HepG2 (cell line): ENCODE results near the gene CARTPT. TPM values are rescaled to one million over a fixed set of nuclear protein-coding genes. Genes with fewer than 3 reads are reported as not detected.
A peak's percentile ranks its signal among the peaks of the same experiment; 100 is the strongest.

ENCODE experiments used
- ATAC-seq: fragments of 200-7000 bp; cut with Tn5 transposase; 3 replicates; pipeline ENCODE4 v1.9.1; 2020; ENCODE audit warnings: mild to moderate bottlenecking, moderate library complexity
- BruUV-seq: library from RNA; stranded (reverse); fragments of 400-500 nt; replicated peaks from 2 replicates; lab custom pipeline; 2021; lab: Mats Ljungman, UMichigan
- CTCF ChIA-PET: fragments of 300-600 bp; formaldehyde crosslinking; extraction: SDS; loops from one replicate; lab custom pipeline; 2021; ENCODE audit warnings: low total read pairs, inconsistent platforms, low intra/inter-chr PET ratio; lab: Yijun Ruan, JAX
- POLR2A ChIA-PET: fragments of 350-600 bp; sonication (Branson Sonifier 250); formaldehyde crosslinking; loops from one replicate; lab custom pipeline; 2020; ENCODE audit warnings: antibody characterized with exemption, inconsistent platforms; lab: Yijun Ruan, JAX
- DNase-seq: peaks from one replicate; pipeline ENCODE4 v3.0.0-alpha.2; 2015; ENCODE audit warnings: low spot score
- FAIRE-seq: peaks from 3 replicates; lab custom pipeline; 2011; peaks lifted over from hg19 to GRCh38; lab: Jason Lieb, UNC
- H2AFZ ChIP-seq: one replicate; pipeline ENCODE4 v1.6.1; 2011; ENCODE audit warnings: low read length, inconsistent platforms
- H3K27ac ChIP-seq: fragments of 300-600 bp; 3 replicates; pipeline ENCODE4 v1.8.0; 2011; ENCODE audit warnings: mixed run types, mild to moderate bottlenecking, mixed read lengths, low read length, inconsistent platforms; ENCODE audit not compliant: insufficient read depth; ENCODE audit errors: extremely low read length
- H3K27me3 ChIP-seq, 2 experiments: fragments of 200-600 bp in 1 of 2; 2 replicates in 1 of 2; 3 replicates in 1 of 2; pipeline versions ENCODE4 v1.6.0 to v1.8.0; 2011; ENCODE audit warnings: low read length in 2 of 2, mild to moderate bottlenecking in 2 of 2, moderate library complexity in 2 of 2, inconsistent platforms in 1 of 2; ENCODE audit not compliant: insufficient read depth in 2 of 2, control insufficient read depth in 1 of 2
- H3K36me3 ChIP-seq, 2 experiments: fragments of 200-600 bp in 1 of 2; replicated peaks in 1 of 2; 2 replicates in 1 of 2; 3 replicates in 1 of 2; pipeline versions ENCODE4 v1.5.1 to v1.8.0; 2011; ENCODE audit warnings: low read length in 2 of 2, inconsistent platforms in 1 of 2; ENCODE audit not compliant: insufficient read depth in 2 of 2, control insufficient read depth in 1 of 2
- H3K4me1 ChIP-seq: 2 replicates; pipeline ENCODE4 v1.5.1; 2012; ENCODE audit warnings: low read length, inconsistent platforms; ENCODE audit not compliant: insufficient read depth
- H3K4me2 ChIP-seq: 2 replicates; pipeline ENCODE4 v1.6.0; 2011; ENCODE audit warnings: low read depth, low read length, inconsistent platforms
- H3K4me3 ChIP-seq, 3 experiments: fragments of 200-600 bp in 1 of 3; sonication (generic), shearing (Covaris generic) in 1 of 3; replicated peaks in 1 of 3; 2 replicates each; pipeline ENCODE4 v1.5.1; 2011 to 2016; ENCODE audit warnings: low read length in 3 of 3, inconsistent platforms in 2 of 3, low read depth in 2 of 3, mild to moderate bottlenecking in 2 of 3, control low read depth in 1 of 3, mixed read lengths in 1 of 3; ENCODE audit not compliant: insufficient read depth in 1 of 3
- H3K79me2 ChIP-seq: one replicate; pipeline ENCODE4 v1.6.1; 2011; ENCODE audit warnings: low read length, inconsistent platforms; ENCODE audit not compliant: insufficient read depth
- H3K9ac ChIP-seq: 2 replicates; pipeline ENCODE4 v1.6.0; 2011; ENCODE audit warnings: mild to moderate bottlenecking, low read depth, low read length, inconsistent platforms; ENCODE audit not compliant: insufficient read depth
- H3K9me3 ChIP-seq: 2 replicates; pipeline ENCODE4 v1.5.1; 2012; ENCODE audit warnings: mild to moderate bottlenecking, low read length
- H4K20me1 ChIP-seq: 2 replicates; pipeline ENCODE4 v1.6.0; 2011; ENCODE audit warnings: inconsistent platforms, mild to moderate bottlenecking, low read length, moderate library complexity; ENCODE audit not compliant: insufficient read depth
- ERF ChIP-seq: IDR thresholded peaks from 2 replicates; pipeline ENCODE4 v1.6.1; 2018; ENCODE audit warnings: missing biosample characterization, missing genetic modification reagents
- IRX3 ChIP-seq: sonication (generic); formaldehyde crosslinking; IDR thresholded peaks from 2 replicates; pipeline ENCODE4 v1.8.1; 2023; ENCODE audit warnings: mild to moderate bottlenecking, low read depth, missing genetic modification reagents, borderline replicate concordance
- LRRFIP1 ChIP-seq: sonication (generic); formaldehyde crosslinking; conservative IDR thresholded peaks from 2 replicates; pipeline ENCODE4 v1.4.0; 2020; ENCODE audit warnings: missing genetic modification reagents
- NCOA5 ChIP-seq: sonication (generic); formaldehyde crosslinking; IDR thresholded peaks from 2 replicates; pipeline ENCODE4 v1.4.0; 2020; ENCODE audit warnings: missing genetic modification reagents
- ONECUT2 ChIP-seq: sonication (generic); formaldehyde crosslinking; IDR thresholded peaks from 2 replicates; pipeline ENCODE4 v1.4.0; 2020; ENCODE audit warnings: missing genetic modification reagents
- POGZ ChIP-seq: sonication (generic); formaldehyde crosslinking; IDR thresholded peaks from 2 replicates; pipeline ENCODE4 v1.4.0; 2020; ENCODE audit warnings: mild to moderate bottlenecking, missing genetic modification reagents
- ZBTB14 ChIP-seq: sonication (generic); formaldehyde crosslinking; IDR thresholded peaks from 2 replicates; pipeline ENCODE4 v1.4.0; 2020; ENCODE audit warnings: missing genetic modification reagents
- ZBTB33 ChIP-seq: sonication (generic); formaldehyde crosslinking; IDR thresholded peaks from 2 replicates; pipeline ENCODE4 v1.4.0; 2020; ENCODE audit warnings: missing genetic modification reagents
- ZBTB7B ChIP-seq: sonication (generic); formaldehyde crosslinking; IDR thresholded peaks from 2 replicates; pipeline ENCODE4 v1.4.0; 2020; ENCODE audit warnings: missing genetic modification reagents
- ZFP36L2 ChIP-seq: sonication (generic); formaldehyde crosslinking; IDR thresholded peaks from 2 replicates; pipeline ENCODE4 v1.4.0; 2020; ENCODE audit warnings: missing genetic modification reagents
- ZFP91 ChIP-seq: sonication (generic); formaldehyde crosslinking; IDR thresholded peaks from 2 replicates; pipeline ENCODE4 v1.9.0; 2022; ENCODE audit warnings: missing genetic modification reagents, mild to moderate bottlenecking, borderline replicate concordance
- ZFYVE20 ChIP-seq: sonication (generic); formaldehyde crosslinking; IDR thresholded peaks from 2 replicates; pipeline ENCODE4 v1.8.0; 2023; ENCODE audit warnings: low read depth, mild to moderate bottlenecking, moderate library complexity, missing genetic modification reagents, borderline replicate concordance
- ZMYM4 ChIP-seq: sonication (generic); formaldehyde crosslinking; IDR thresholded peaks from 2 replicates; pipeline ENCODE4 v1.8.1; 2023; ENCODE audit warnings: mild to moderate bottlenecking, missing genetic modification reagents
- ZNF350 ChIP-seq: sonication (generic); formaldehyde crosslinking; IDR thresholded peaks from 2 replicates; pipeline ENCODE4 v1.4.0; 2020; ENCODE audit warnings: mild to moderate bottlenecking, low read depth, missing genetic modification reagents, borderline replicate concordance
- ZNF615 ChIP-seq: sonication (generic); formaldehyde crosslinking; IDR thresholded peaks from 2 replicates; pipeline ENCODE4 v1.5.0; 2020; ENCODE audit warnings: mild to moderate bottlenecking, missing genetic modification reagents, borderline replicate concordance
- ZNF713 ChIP-seq: sonication (generic); formaldehyde crosslinking; IDR thresholded peaks from 2 replicates; pipeline ENCODE4 v1.4.0; 2020; ENCODE audit warnings: mild to moderate bottlenecking, missing genetic modification reagents
- ZNF749 ChIP-seq: sonication (generic); formaldehyde crosslinking; IDR thresholded peaks from 2 replicates; pipeline ENCODE4 v1.8.0; 2022; ENCODE audit warnings: mild to moderate bottlenecking, missing genetic modification reagents, moderate library complexity, borderline replicate concordance
- WGBS: methylation state at CpG from one replicate; pipeline ENCODE4 v1.1.6; 2017; ENCODE audit warnings: low lambda C conversion rate; 5-methylcytosine and 5-hydroxymethylcytosine counted together
- in situ Hi-C: cut with HindIII; loops from 2 replicates; pipeline ENCODE4 v1.10.0; 2017; ENCODE audit warnings: low pct_unique_long_range_greater_than_20kb; ENCODE audit not compliant: extremely low pct_ligation_motif_present
- intact Hi-C: fragments of 100-400 bp; cut with micrococcal nuclease; formaldehyde crosslinking; loops from one replicate; pipeline ENCODE4 v1.10.0; 2022; ENCODE audit not compliant: unreplicated experiment
- polyA plus RNA-seq, 8 experiments: library from polyadenylated mRNA; depleted of rRNA in 3 of 8; stranded (reverse) in 7 of 8; unstranded in 1 of 8; fragments of >200 nt; fragmentation: Illumina TruSeq in 4 of 8; extraction: Trizol in 4 of 8; gene quantifications; 2 replicates each; pipeline versions ENCODE4 v1.2.1 to v1.2.3, GENCODE V29; 2011 to 2016; ENCODE audit warnings: low read depth in 4 of 8, missing spikeins in 1 of 8, mixed read lengths in 1 of 8; ENCODE audit not compliant: insufficient read depth in 1 of 8
- total RNA-seq, 5 experiments: library from RNA; depleted of rRNA; stranded (reverse); fragments of >200 nt; fragmentation: Illumina TruSeq; extraction: Trizol; gene quantifications; 2 replicates each; pipeline ENCODE4 v1.2.3, GENCODE V29; 2016; ENCODE audit warnings: low read depth in 1 of 5

The CARTPT gene
- total and polyA plus RNA-seq, 2 of the 13 experiments (the other 11 are each of a cell fraction or from before 2014, with no cell fraction given), result not detected

GRCh38 chr5:71697967-71698366, 21.1 kb upstream of the CARTPT start:
- ChIA-PET CTCF (no interaction called here), POLR2A (no interaction called here)
- no TSS peak for BruUV-seq
- peak; percentile 7 for DNase-seq
- ATAC-seq, result no peak
- H3K4me1 ChIP-seq, result peaks cover 35% of the 10 kb centered on the region
- no peak overlapping the region for H3K9ac ChIP-seq
- peak overlapping the region; percentile 43 for H3K4me2 ChIP-seq
- H3K4me3 ChIP-seq, result no peak overlapping the region
- 56% methylated on average over 12 of the region's 14 CpGs for WGBS
- no peaks in the 10 kb centered on the region for H4K20me1 ChIP-seq
- H3K36me3 ChIP-seq, result no peaks in the 10 kb centered on the region
- H3K79me2 ChIP-seq, result no peaks in the 10 kb centered on the region
- FAIRE-seq, result no peak
- H3K27ac ChIP-seq, result no peak overlapping the region
- peaks cover 0 to 2% of the 10 kb centered on the region in 2 experiments; a peak in 1 of 5 replicates for H3K27me3 ChIP-seq
- intact Hi-C loops, result loop anchor here (5.0 kb wide), 1 partner anchor 36 kb away; no protein-coding TSS in a partner anchor
- H2AFZ ChIP-seq, result no peak overlapping the region
- in situ Hi-C loops, result no loop called here
- H3K9me3 ChIP-seq, result no peaks in the 10 kb centered on the region
- TF ChIP-seq ZNF713 (CRISPR knock-in tag), result no peak
- 0 out of 2 replicates have a peak, but pooled peaks have one; percentile 16 for TF ChIP-seq ZFP91 (CRISPR knock-in tag)
- 0 out of 2 replicates have a peak, but pooled peaks have one; percentile 38 for TF ChIP-seq ZNF350 (CRISPR knock-in tag)
- no peak for TF ChIP-seq ERF (CRISPR knock-in tag)
- TF ChIP-seq IRX3 (CRISPR knock-in tag), result no peak
- TF ChIP-seq ZBTB33 (CRISPR knock-in tag), result peak; percentile 80
- TF ChIP-seq ZNF749 (CRISPR knock-in tag), result no peak
- no peak for TF ChIP-seq NCOA5 (CRISPR knock-in tag)
- 0 out of 2 replicates have a peak, but pooled peaks have one; percentile 32 for TF ChIP-seq POGZ (CRISPR knock-in tag)
- TF ChIP-seq ZBTB14 (CRISPR knock-in tag), result no peak
- no peak for TF ChIP-seq ZBTB7B
- no peak for TF ChIP-seq ZFP36L2 (CRISPR knock-in tag)
- TF ChIP-seq ZNF615, result no peak
- TF ChIP-seq ONECUT2 (CRISPR knock-in tag), result no peak
- TF ChIP-seq ZFYVE20 (CRISPR knock-in tag), result no peak
- no peak for TF ChIP-seq LRRFIP1 (CRISPR knock-in tag)
- TF ChIP-seq ZMYM4 (CRISPR knock-in tag), result peak; percentile 47; the same call in 1 of the 2 replicates
